Mammary epithelial cell (primary cell): Measurements from ENCODE around the gene SMARCB1.

Source experiments
- EZH2 ChIP-seq: IDR thresholded peaks from 2 replicates; pipeline ENCODE4 v1.6.1; 2012; ENCODE audit warnings: low read length, inconsistent platforms, borderline replicate concordance
- TF ChIP-seq, protein P1 (sequence below), 2 donors: IDR thresholded peaks in 1 of 2; conservative IDR thresholded peaks in 1 of 2; 2 replicates each; pipeline ENCODE4 v1.5.1; 2011 to 2012; ENCODE audit warnings: inconsistent platforms in 2 of 2, low read length in 2 of 2, mild to moderate bottlenecking in 2 of 2, control low read depth in 1 of 2, low read depth in 1 of 2; ENCODE audit not compliant: insufficient read depth in 1 of 2; ENCODE audit errors: extremely low read depth in 1 of 2

DNA sequence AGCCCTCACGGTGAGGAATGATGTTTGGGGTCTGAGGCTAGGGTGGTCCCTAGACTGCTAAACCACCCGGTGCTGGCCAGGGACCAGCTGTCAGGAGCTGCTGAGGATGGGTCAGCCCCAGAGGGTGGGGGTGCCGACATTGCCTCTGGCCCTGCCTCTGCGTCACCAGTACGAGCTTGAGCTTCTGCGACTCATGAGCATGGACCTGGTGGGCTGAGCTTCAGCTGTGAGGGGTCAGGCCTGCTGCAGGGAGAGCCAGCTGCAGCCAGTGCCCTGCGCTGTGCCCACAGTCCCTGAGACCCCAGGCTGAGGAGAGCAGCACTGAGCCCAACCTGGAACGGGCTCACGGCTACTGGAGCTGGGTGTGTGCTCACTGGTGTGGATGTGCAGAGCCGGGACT lies 45.0 kb downstream of the SMARCB1 start:
- TF ChIP-seq, protein P1, sequence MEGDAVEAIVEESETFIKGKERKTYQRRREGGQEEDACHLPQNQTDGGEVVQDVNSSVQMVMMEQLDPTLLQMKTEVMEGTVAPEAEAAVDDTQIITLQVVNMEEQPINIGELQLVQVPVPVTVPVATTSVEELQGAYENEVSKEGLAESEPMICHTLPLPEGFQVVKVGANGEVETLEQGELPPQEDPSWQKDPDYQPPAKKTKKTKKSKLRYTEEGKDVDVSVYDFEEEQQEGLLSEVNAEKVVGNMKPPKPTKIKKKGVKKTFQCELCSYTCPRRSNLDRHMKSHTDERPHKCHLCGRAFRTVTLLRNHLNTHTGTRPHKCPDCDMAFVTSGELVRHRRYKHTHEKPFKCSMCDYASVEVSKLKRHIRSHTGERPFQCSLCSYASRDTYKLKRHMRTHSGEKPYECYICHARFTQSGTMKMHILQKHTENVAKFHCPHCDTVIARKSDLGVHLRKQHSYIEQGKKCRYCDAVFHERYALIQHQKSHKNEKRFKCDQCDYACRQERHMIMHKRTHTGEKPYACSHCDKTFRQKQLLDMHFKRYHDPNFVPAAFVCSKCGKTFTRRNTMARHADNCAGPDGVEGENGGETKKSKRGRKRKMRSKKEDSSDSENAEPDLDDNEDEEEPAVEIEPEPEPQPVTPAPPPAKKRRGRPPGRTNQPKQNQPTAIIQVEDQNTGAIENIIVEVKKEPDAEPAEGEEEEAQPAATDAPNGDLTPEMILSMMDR (conservative IDR thresholded peaks at IDR 0.05 in 1 of 2, IDR thresholded peaks at IDR 0.05 in 1 of 2; ENCODE audit: extremely low read depth in 1 of 2, insufficient read depth in 1 of 2, low read depth in 1 of 2, low read length in 2 of 2), result no peak
- no peak for TF ChIP-seq EZH2
